HEK293 (cell line): ENCODE results near the gene TMEM121B.

ENCODE experiments used
- CTCF ChIA-PET: fragments of 350-600 bp; formaldehyde crosslinking; extraction: SDS; loops from one replicate; lab custom pipeline; 2021; ENCODE audit warnings: antibody characterized with exemption; lab: Yijun Ruan, JAX
- POLR2A ChIA-PET: fragments of 300-600 bp; formaldehyde crosslinking; extraction: SDS; loops from one replicate; lab custom pipeline; 2020; ENCODE audit warnings: antibody characterized with exemption, inconsistent platforms; lab: Yijun Ruan, JAX
- H3K27ac ChIP-seq: fragments of 200-500 bp; sonication (Bioruptor generic); 2 replicates; pipeline ENCODE4 v1.5.1; 2014; ENCODE audit warnings: low read depth, low read length, control low read depth, inconsistent platforms; ENCODE audit errors: extremely low read depth
- H3K36me3 ChIP-seq, 2 experiments: fragments of 200-500 bp in 1 of 2; sonication (Bioruptor generic) in 1 of 2; 1 replicate in 1 of 2; 2 replicates in 1 of 2; pipeline ENCODE4 v1.5.1; 2014 to 2017; ENCODE audit warnings: inconsistent platforms in 2 of 2, low read length in 2 of 2; ENCODE audit not compliant: control insufficient read depth in 2 of 2, insufficient read depth in 1 of 2
- H3K4me1 ChIP-seq: fragments of 200-500 bp; sonication (Bioruptor generic); 2 replicates; pipeline ENCODE4 v1.5.1; 2014; ENCODE audit warnings: mild to moderate bottlenecking, low read length, inconsistent platforms; ENCODE audit not compliant: control insufficient read depth, insufficient read depth
- H3K4me3 ChIP-seq: 2 replicates; pipeline ENCODE4 v1.5.1; 2011; ENCODE audit warnings: low read depth, mild to moderate bottlenecking, control low read depth, low read length, moderate library complexity
- H3K9me3 ChIP-seq: fragments of 200-500 bp; sonication (Bioruptor generic); 2 replicates; pipeline ENCODE4 v1.5.1; 2014; ENCODE audit warnings: low read depth, low read length, inconsistent platforms; ENCODE audit not compliant: control insufficient read depth, insufficient read depth
- AEBP2 ChIP-seq: fragments of 450-650 bp; formaldehyde crosslinking; IDR thresholded peaks from 2 replicates; pipeline ENCODE4 v1.5.1; 2016; ENCODE audit warnings: missing biosample characterization, missing genetic modification characterization, borderline replicate concordance
- REST ChIP-seq: fragments of 450-650 bp; formaldehyde crosslinking; IDR thresholded peaks from 2 replicates; pipeline ENCODE4 v1.5.1; 2016; ENCODE audit warnings: missing biosample characterization, missing genetic modification characterization
- ZBTB48 ChIP-seq: fragments of 450-650 bp; formaldehyde crosslinking; IDR thresholded peaks from 2 replicates; pipeline ENCODE4 v1.5.1; 2016; ENCODE audit warnings: missing biosample characterization, missing genetic modification characterization
- ZNF114 ChIP-seq: fragments of 450-650 bp; formaldehyde crosslinking; IDR thresholded peaks from 2 replicates; pipeline ENCODE4 v1.5.0; 2017; ENCODE audit warnings: missing biosample characterization, missing genetic modification characterization
- ZNF121 ChIP-seq: fragments of 450-650 bp; formaldehyde crosslinking; IDR thresholded peaks from 2 replicates; pipeline ENCODE4 v1.5.1; 2016; ENCODE audit warnings: missing biosample characterization, missing genetic modification characterization
- ZNF366 ChIP-seq: fragments of 450-650 bp; formaldehyde crosslinking; conservative IDR thresholded peaks from 2 replicates; pipeline ENCODE4 v1.5.1; 2016; ENCODE audit warnings: missing biosample characterization, missing genetic modification characterization
- ZNF433 ChIP-seq: fragments of 450-650 bp; formaldehyde crosslinking; IDR thresholded peaks from 2 replicates; pipeline ENCODE4 v1.5.1; 2016; ENCODE audit warnings: missing biosample characterization, missing genetic modification characterization, low read depth
- ZNF488 ChIP-seq: fragments of 450-650 bp; formaldehyde crosslinking; IDR thresholded peaks from 2 replicates; pipeline ENCODE4 v1.5.1; 2016; ENCODE audit warnings: missing biosample characterization, missing genetic modification characterization
- ZNF548 ChIP-seq: fragments of 450-650 bp; formaldehyde crosslinking; IDR thresholded peaks from 2 replicates; pipeline ENCODE4 v1.5.1; 2016; ENCODE audit warnings: missing biosample characterization, missing genetic modification characterization
- ZNF670 ChIP-seq: fragments of 450-650 bp; formaldehyde crosslinking; IDR thresholded peaks from 2 replicates; pipeline ENCODE4 v1.5.1; 2016; ENCODE audit warnings: missing biosample characterization, missing genetic modification characterization, low read depth
- ZNF768 ChIP-seq: fragments of 450-650 bp; formaldehyde crosslinking; IDR thresholded peaks from 2 replicates; pipeline ENCODE4 v1.5.1; 2018; ENCODE audit warnings: missing biosample characterization, mild to moderate bottlenecking, missing genetic modification characterization
- ZNF837 ChIP-seq: fragments of 450-650 bp; formaldehyde crosslinking; IDR thresholded peaks from 2 replicates; pipeline ENCODE4 v1.5.1; 2016; ENCODE audit warnings: missing biosample characterization, missing genetic modification characterization
- TF ChIP-seq, protein P1 (sequence below): fragments of 450-650 bp; formaldehyde crosslinking; IDR thresholded peaks from 2 replicates; pipeline ENCODE4 v1.5.1; 2016; ENCODE audit warnings: missing biosample characterization, missing genetic modification characterization
- TF ChIP-seq, protein P2 (sequence below): fragments of 450-650 bp; formaldehyde crosslinking; IDR thresholded peaks from 2 replicates; pipeline ENCODE4 v1.5.1; 2016; ENCODE audit warnings: missing biosample characterization, missing genetic modification characterization

Gene TMEM121B

GRCh38 chr22:17152340-17152739 is 31.2 kb upstream of the TMEM121B start:
- POLR2A ChIA-PET: no interaction called here
- Histone ChIP-seq H3K36me3 (peaks cover 3 to 24% of the 10 kb centered on the region in 2 experiments; a peak in 2 of 3 replicates), H3K4me1 (peaks cover 7% of the 10 kb centered on the region)
- no peak for TF ChIP-seq ZNF548 (tag by site-specific recombination)
- TF ChIP-seq REST: 0 out of 2 replicates have a peak, but pooled peaks have one; percentile 29
- TF ChIP-seq, all 188 proteins: peak for 1
- Histone ChIP-seq H3K9me3 (no peaks in the 10 kb centered on the region), H3K27ac (no peak overlapping the region), H3K4me3 (no peak overlapping the region)
- CTCF ChIA-PET: interaction anchor here (3.4 kb wide), 1 partner anchor 19 kb away, joined by 19 read pairs; no protein-coding TSS in a partner anchor

- H3K4me3 ChIP-seq: no peak overlapping the region
- no peaks in the 10 kb centered on the region for H3K4me1 ChIP-seq
- no peak overlapping the region for H3K27ac ChIP-seq
- ChIA-PET POLR2A (interaction anchor here (0.7 kb wide), 1 partner anchor 12 kb away, joined by 3 read pairs; no protein-coding TSS in a partner anchor), CTCF (interaction anchor here (1.7 kb wide), 1 partner anchor 23 kb away, joined by 6 read pairs; no protein-coding TSS in a partner anchor)
- no peak for TF ChIP-seq ZNF768 (tag by site-specific recombination)
- no peak for TF ChIP-seq ZNF121 (tag by site-specific recombination)
- TF ChIP-seq, protein P1, sequence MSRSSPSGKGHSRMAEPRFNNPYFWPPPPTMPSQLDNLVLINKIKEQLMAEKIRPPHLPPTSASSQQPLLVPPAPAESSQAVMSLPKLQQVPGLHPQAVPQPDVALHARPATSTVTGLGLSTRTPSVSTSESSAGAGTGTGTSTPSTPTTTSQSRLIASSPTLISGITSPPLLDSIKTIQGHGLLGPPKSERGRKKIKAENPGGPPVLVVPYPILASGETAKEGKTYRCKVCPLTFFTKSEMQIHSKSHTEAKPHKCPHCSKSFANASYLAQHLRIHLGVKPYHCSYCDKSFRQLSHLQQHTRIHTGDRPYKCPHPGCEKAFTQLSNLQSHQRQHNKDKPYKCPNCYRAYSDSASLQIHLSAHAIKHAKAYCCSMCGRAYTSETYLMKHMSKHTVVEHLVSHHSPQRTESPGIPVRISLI (tag by site-specific recombination): no peak
- no peak for TF ChIP-seq AEBP2 (tag by site-specific recombination)
- TF ChIP-seq ZNF488 (tag by site-specific recombination): no peak
- no peak for TF ChIP-seq ZNF837 (tag by site-specific recombination)
- TF ChIP-seq ZNF114: no peak
- TF ChIP-seq ZNF366 (tag by site-specific recombination): no peak
- no peak for TF ChIP-seq ZNF548 (tag by site-specific recombination)
- no peak for TF ChIP-seq ZNF433 (tag by site-specific recombination)
- TF ChIP-seq ZNF670 (tag by site-specific recombination): no peak
- TF ChIP-seq, protein P2, sequence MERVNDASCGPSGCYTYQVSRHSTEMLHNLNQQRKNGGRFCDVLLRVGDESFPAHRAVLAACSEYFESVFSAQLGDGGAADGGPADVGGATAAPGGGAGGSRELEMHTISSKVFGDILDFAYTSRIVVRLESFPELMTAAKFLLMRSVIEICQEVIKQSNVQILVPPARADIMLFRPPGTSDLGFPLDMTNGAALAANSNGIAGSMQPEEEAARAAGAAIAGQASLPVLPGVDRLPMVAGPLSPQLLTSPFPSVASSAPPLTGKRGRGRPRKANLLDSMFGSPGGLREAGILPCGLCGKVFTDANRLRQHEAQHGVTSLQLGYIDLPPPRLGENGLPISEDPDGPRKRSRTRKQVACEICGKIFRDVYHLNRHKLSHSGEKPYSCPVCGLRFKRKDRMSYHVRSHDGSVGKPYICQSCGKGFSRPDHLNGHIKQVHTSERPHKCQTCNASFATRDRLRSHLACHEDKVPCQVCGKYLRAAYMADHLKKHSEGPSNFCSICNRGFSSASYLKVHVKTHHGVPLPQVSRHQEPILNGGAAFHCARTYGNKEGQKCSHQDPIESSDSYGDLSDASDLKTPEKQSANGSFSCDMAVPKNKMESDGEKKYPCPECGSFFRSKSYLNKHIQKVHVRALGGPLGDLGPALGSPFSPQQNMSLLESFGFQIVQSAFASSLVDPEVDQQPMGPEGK (tag by site-specific recombination): no peak
- TF ChIP-seq ZBTB48: no peak
- peaks cover 4 to 48% of the 10 kb centered on the region in 2 experiments; a peak in 2 of 3 replicates for H3K36me3 ChIP-seq
- no peaks in the 10 kb centered on the region for H3K9me3 ChIP-seq
Measured at GRCh38 chr22:17149076-17149815, 28.1 kb upstream of the TMEM121B start.
